HepG2 (cell line): Measurements from ENCODE around the gene MYOF. TPM values are rescaled to one million over a fixed set of nuclear protein-coding genes. Genes with fewer than 3 reads are reported as not detected.

ENCODE experiments used
- BHLHE40 ChIP-seq: IDR thresholded peaks from 2 replicates; pipeline ENCODE4 v1.6.1; 2011; ENCODE audit warnings: low read length, improper control_type of control experiment
- BORCS8-MEF2B ChIP-seq: sonication (generic); formaldehyde crosslinking; IDR thresholded peaks from 2 replicates; pipeline ENCODE4 v1.8.0; 2022; ENCODE audit warnings: mild to moderate bottlenecking, missing genetic modification reagents
- CHCHD3 ChIP-seq: sonication (generic); formaldehyde crosslinking; IDR thresholded peaks from 2 replicates; pipeline ENCODE4 v1.8.0; 2022; ENCODE audit warnings: mild to moderate bottlenecking, missing genetic modification reagents, moderate library complexity
- CREM ChIP-seq, 2 experiments: sonication (generic) in 1 of 2; formaldehyde crosslinking in 1 of 2; IDR thresholded peaks; 2 replicates each; pipeline versions ENCODE4 v1.4.0 to v1.6.1; 2016 to 2020; ENCODE audit warnings: antibody characterized with exemption in 1 of 2, mild to moderate bottlenecking in 1 of 2, missing genetic modification reagents in 1 of 2
- ERF ChIP-seq: IDR thresholded peaks from 2 replicates; pipeline ENCODE4 v1.6.1; 2018; ENCODE audit warnings: missing biosample characterization, missing genetic modification reagents
- FOXP4 ChIP-seq: sonication (generic); formaldehyde crosslinking; IDR thresholded peaks from 2 replicates; pipeline ENCODE4 v1.4.0; 2020; ENCODE audit warnings: missing genetic modification reagents
- GATAD2A ChIP-seq: IDR thresholded peaks from 2 replicates; pipeline ENCODE4 v1.6.1; 2016
- HNF4A ChIP-seq: sonication (generic); formaldehyde crosslinking; IDR thresholded peaks from 2 replicates; pipeline ENCODE4 v1.4.0; 2020; ENCODE audit warnings: missing genetic modification reagents
- MXI1 ChIP-seq: IDR thresholded peaks from 3 replicates; pipeline ENCODE4 v1.6.1; 2012; ENCODE audit warnings: low read depth, low read length, inconsistent platforms, borderline replicate concordance
- NFYB ChIP-seq: sonication (generic); formaldehyde crosslinking; IDR thresholded peaks from 2 replicates; pipeline ENCODE4 v1.4.0; 2020; ENCODE audit warnings: missing genetic modification reagents
- SP5 ChIP-seq: IDR thresholded peaks from 2 replicates; pipeline ENCODE4 v1.6.1; 2016; ENCODE audit warnings: low read depth, borderline replicate concordance
- SRSF1 ChIP-seq: fragments of 200-400 bp; formaldehyde crosslinking; optimal IDR thresholded peaks from 2 replicates; pipeline ENCODE3; 2017; ENCODE audit warnings: mild to moderate bottlenecking, low read depth, low read length, moderate library complexity
- U2AF2 ChIP-seq: fragments of 200-400 bp; formaldehyde crosslinking; IDR thresholded peaks from 2 replicates; pipeline ENCODE4 v1.6.1; 2017; ENCODE audit warnings: low read depth, mild to moderate bottlenecking, low read length
- YEATS2 ChIP-seq: sonication (generic); formaldehyde crosslinking; IDR thresholded peaks from 2 replicates; pipeline ENCODE4 v1.4.0; 2020; ENCODE audit warnings: missing genetic modification reagents, borderline replicate concordance
- ZBTB39 ChIP-seq: sonication (generic); formaldehyde crosslinking; IDR thresholded peaks from 2 replicates; pipeline ENCODE4 v1.5.0; 2020; ENCODE audit warnings: missing genetic modification reagents
- ZFP37 ChIP-seq: sonication (generic); formaldehyde crosslinking; IDR thresholded peaks from 2 replicates; pipeline ENCODE4 v1.4.0; 2020; ENCODE audit warnings: missing genetic modification reagents, borderline replicate concordance
- ZNF296 ChIP-seq: sonication (generic); formaldehyde crosslinking; conservative IDR thresholded peaks from 2 replicates; pipeline ENCODE4 v1.5.0; 2020; ENCODE audit warnings: mild to moderate bottlenecking, missing genetic modification reagents
- ZNF317 ChIP-seq: sonication (generic); formaldehyde crosslinking; IDR thresholded peaks from 2 replicates; pipeline ENCODE4 v1.5.0; 2020; ENCODE audit warnings: mild to moderate bottlenecking, missing genetic modification reagents
- ZNF451 ChIP-seq: sonication (generic); formaldehyde crosslinking; IDR thresholded peaks from 2 replicates; pipeline ENCODE4 v1.5.0; 2020; ENCODE audit warnings: mild to moderate bottlenecking, missing genetic modification reagents
- ZNF597 ChIP-seq: sonication (generic); formaldehyde crosslinking; IDR thresholded peaks from 2 replicates; pipeline ENCODE4 v1.5.0; 2020; ENCODE audit warnings: missing genetic modification reagents
- ZNF7 ChIP-seq: IDR thresholded peaks from 2 replicates; pipeline ENCODE4 v1.6.1; 2016; ENCODE audit warnings: missing biosample characterization, missing genetic modification reagents
- ZSCAN5A ChIP-seq: sonication (generic); formaldehyde crosslinking; IDR thresholded peaks from 2 replicates; pipeline ENCODE4 v1.8.0; 2022; ENCODE audit warnings: mild to moderate bottlenecking, missing genetic modification reagents, borderline replicate concordance
- polyA plus RNA-seq, 8 experiments: library from polyadenylated mRNA; depleted of rRNA in 3 of 8; stranded (reverse) in 7 of 8; unstranded in 1 of 8; fragments of >200 nt; fragmentation: Illumina TruSeq in 4 of 8; extraction: Trizol in 4 of 8; gene quantifications; 2 replicates each; pipeline versions ENCODE4 v1.2.1 to v1.2.3, GENCODE V29; 2011 to 2016; ENCODE audit warnings: low read depth in 4 of 8, missing spikeins in 1 of 8, mixed read lengths in 1 of 8; ENCODE audit not compliant: insufficient read depth in 1 of 8
- total RNA-seq, 5 experiments: library from RNA; depleted of rRNA; stranded (reverse); fragments of >200 nt; fragmentation: Illumina TruSeq; extraction: Trizol; gene quantifications; 2 replicates each; pipeline ENCODE4 v1.2.3, GENCODE V29; 2016; ENCODE audit warnings: low read depth in 1 of 5

The MYOF gene
- total and polyA plus RNA-seq, 2 of the 13 experiments (the other 11 are each of a cell fraction or from before 2014, with no cell fraction given): 0.18 to 0.42 TPM

GRCh38 chr10:93445097-93445960 lies 36.8 kb downstream of the MYOF start (continued):
- TF ChIP-seq FOXP4 (CRISPR knock-in tag) (0 out of 2 replicates have a peak, but pooled peaks have one; percentile 22), ZNF597 (no peak), ZFP37 (CRISPR knock-in tag) (peak; percentile 47; the same call in 1 of the 2 replicates), MXI1 (peak; percentile 98; the same call in 2 of the 3 replicates), BHLHE40 (peak; percentile 43; the same call in 1 of the 2 replicates), ZNF7 (no peak), HNF4A (0 out of 2 replicates have a peak, but pooled peaks have one; percentile 16), CHCHD3 (CRISPR knock-in tag) (no peak), ERF (CRISPR knock-in tag) (peak; percentile 67; the same call in 1 of the 2 replicates), ZBTB39 (CRISPR knock-in tag) (no peak), NFYB (CRISPR knock-in tag) (no peak), SP5 (CRISPR knock-in tag) (peak; percentile 19; the same call in 1 of the 2 replicates), ZNF451 (CRISPR knock-in tag) (no peak), YEATS2 (peak; percentile 38; the same call in 1 of the 2 replicates), ZNF296 (CRISPR knock-in tag) (no peak), U2AF2 (peak; percentile 95), ZNF317 (no peak), GATAD2A (peak; percentile 82), SRSF1 (no peak), CREM (IDR thresholded peaks at IDR 0.05) (no peak), CREM (CRISPR knock-in tag; IDR thresholded peaks at IDR 0.05) (no peak), ZSCAN5A (CRISPR knock-in tag) (0 out of 2 replicates have a peak, but pooled peaks have one; percentile 25), BORCS8-MEF2B (CRISPR knock-in tag) (no peak; the same call in 1 of the 2 replicates)
